ENCODE results near the gene LAMB1. TPM values are rescaled to one million over a fixed set of nuclear protein-coding genes. Genes with fewer than 3 reads are reported as not detected.

LAMB1 gene
- total and polyA plus RNA-seq, 2 of the 13 experiments (the other 11 are each of a cell fraction or from before 2014, with no cell fraction given): 109 to 124 TPM

DNA sequence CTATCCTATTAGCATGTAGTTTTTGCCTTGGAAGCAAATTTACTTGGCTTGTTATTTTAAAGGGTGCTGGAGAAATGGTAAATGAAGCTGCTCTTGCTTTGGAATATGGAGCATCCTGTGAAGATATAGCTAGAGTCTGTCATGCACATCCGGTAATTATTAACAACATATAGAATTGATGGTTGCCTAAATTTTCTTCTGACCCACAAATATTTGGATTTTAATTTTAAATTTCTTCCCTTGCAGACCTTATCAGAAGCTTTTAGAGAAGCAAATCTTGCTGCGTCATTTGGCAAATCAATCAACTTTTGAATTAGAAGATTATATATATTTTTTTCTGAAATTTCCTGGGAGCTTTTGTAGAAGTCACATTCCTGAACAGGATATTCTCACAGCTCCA, 84.0 kb downstream of the LAMB1 start (continued):
- TF ChIP-seq, protein P1, sequence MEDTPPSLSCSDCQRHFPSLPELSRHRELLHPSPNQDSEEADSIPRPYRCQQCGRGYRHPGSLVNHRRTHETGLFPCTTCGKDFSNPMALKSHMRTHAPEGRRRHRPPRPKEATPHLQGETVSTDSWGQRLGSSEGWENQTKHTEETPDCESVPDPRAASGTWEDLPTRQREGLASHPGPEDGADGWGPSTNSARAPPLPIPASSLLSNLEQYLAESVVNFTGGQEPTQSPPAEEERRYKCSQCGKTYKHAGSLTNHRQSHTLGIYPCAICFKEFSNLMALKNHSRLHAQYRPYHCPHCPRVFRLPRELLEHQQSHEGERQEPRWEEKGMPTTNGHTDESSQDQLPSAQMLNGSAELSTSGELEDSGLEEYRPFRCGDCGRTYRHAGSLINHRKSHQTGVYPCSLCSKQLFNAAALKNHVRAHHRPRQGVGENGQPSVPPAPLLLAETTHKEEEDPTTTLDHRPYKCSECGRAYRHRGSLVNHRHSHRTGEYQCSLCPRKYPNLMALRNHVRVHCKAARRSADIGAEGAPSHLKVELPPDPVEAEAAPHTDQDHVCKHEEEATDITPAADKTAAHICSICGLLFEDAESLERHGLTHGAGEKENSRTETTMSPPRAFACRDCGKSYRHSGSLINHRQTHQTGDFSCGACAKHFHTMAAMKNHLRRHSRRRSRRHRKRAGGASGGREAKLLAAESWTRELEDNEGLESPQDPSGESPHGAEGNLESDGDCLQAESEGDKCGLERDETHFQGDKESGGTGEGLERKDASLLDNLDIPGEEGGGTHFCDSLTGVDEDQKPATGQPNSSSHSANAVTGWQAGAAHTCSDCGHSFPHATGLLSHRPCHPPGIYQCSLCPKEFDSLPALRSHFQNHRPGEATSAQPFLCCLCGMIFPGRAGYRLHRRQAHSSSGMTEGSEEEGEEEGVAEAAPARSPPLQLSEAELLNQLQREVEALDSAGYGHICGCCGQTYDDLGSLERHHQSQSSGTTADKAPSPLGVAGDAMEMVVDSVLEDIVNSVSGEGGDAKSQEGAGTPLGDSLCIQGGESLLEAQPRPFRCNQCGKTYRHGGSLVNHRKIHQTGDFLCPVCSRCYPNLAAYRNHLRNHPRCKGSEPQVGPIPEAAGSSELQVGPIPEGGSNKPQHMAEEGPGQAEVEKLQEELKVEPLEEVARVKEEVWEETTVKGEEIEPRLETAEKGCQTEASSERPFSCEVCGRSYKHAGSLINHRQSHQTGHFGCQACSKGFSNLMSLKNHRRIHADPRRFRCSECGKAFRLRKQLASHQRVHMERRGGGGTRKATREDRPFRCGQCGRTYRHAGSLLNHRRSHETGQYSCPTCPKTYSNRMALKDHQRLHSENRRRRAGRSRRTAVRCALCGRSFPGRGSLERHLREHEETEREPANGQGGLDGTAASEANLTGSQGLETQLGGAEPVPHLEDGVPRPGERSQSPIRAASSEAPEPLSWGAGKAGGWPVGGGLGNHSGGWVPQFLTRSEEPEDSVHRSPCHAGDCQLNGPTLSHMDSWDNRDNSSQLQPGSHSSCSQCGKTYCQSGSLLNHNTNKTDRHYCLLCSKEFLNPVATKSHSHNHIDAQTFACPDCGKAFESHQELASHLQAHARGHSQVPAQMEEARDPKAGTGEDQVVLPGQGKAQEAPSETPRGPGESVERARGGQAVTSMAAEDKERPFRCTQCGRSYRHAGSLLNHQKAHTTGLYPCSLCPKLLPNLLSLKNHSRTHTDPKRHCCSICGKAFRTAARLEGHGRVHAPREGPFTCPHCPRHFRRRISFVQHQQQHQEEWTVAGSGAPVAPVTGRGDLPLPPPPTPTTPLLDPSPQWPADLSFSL (CRISPR knock-in tag; IDR thresholded peaks at IDR 0.05): no peak
- TF ChIP-seq, protein P2, sequence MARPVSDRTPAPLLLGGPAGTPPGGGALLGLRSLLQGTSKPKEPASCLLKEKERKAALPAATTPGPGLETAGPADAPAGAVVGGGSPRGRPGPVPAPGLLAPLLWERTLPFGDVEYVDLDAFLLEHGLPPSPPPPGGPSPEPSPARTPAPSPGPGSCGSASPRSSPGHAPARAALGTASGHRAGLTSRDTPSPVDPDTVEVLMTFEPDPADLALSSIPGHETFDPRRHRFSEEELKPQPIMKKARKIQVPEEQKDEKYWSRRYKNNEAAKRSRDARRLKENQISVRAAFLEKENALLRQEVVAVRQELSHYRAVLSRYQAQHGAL (CRISPR knock-in tag; IDR thresholded peaks at IDR 0.05; ENCODE audit: not compliant biosample characterization): no peak
- TF ChIP-seq ZNF510 (CRISPR knock-in tag; IDR thresholded peaks at IDR 0.05; ENCODE audit: low read depth) (no peak), POLR2AphosphoS5 (IDR thresholded peaks at IDR 0.05; ENCODE audit: low read depth, low read length) (no peak)

All from HepG2 (cell line).